ENCODE results near the gene TRIML2.

TRIML2 gene

DNA sequence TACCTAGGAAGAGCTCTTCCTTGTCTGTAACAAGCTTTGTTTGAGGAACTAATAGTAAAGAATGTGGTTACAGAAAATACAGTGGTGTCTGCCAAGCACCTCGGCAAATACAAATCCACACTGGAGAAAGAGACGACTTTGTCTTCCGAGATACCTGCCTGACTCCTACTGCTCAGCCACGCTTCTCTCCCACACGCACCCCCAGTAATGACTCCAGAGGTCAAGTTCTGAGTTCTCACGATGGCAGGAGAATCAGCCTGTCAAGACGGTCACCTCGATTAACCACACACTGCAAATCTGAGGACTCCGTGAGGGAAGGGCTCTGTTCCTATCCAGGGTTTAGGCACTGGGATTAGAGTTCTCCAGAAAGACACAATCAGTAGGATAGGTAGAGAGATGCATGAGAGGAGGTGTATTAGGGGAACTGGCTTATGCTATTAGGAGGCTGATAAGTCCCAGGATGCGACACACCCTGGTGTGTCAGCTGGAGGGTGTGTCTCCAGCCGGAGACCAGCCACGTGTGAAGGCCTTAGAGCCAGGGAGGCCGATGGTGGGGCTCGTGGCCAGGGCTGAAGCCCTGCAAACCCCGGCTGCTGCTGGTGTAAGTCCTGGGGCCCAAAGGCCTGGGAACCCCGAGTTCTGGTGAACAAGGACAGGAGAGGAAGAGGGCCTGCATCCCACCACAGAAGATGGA is 8.4 kb upstream of the TRIML2 start:
- H3K27ac ChIP-seq (ENCODE audit: low read depth, low read length, poor library complexity, severe bottlenecking), result no peak overlapping the region
- H3K4me1 ChIP-seq (ENCODE audit: insufficient read depth, low read length, severe bottlenecking), result no peaks in the 10 kb centered on the region
- no peaks in the 10 kb centered on the region for H3K79me2 ChIP-seq (ENCODE audit: insufficient read depth, low read length)
- H3K27me3 ChIP-seq (ENCODE audit: insufficient read depth, low read length), result no peaks in the 10 kb centered on the region
- no peaks in the 10 kb centered on the region for H3F3A ChIP-seq (ENCODE audit: insufficient read depth, low read length)
- no peak for TF ChIP-seq EZH2 (IDR thresholded peaks at IDR 0.05; ENCODE audit: borderline replicate concordance, low read length)
- TF ChIP-seq, protein P1, sequence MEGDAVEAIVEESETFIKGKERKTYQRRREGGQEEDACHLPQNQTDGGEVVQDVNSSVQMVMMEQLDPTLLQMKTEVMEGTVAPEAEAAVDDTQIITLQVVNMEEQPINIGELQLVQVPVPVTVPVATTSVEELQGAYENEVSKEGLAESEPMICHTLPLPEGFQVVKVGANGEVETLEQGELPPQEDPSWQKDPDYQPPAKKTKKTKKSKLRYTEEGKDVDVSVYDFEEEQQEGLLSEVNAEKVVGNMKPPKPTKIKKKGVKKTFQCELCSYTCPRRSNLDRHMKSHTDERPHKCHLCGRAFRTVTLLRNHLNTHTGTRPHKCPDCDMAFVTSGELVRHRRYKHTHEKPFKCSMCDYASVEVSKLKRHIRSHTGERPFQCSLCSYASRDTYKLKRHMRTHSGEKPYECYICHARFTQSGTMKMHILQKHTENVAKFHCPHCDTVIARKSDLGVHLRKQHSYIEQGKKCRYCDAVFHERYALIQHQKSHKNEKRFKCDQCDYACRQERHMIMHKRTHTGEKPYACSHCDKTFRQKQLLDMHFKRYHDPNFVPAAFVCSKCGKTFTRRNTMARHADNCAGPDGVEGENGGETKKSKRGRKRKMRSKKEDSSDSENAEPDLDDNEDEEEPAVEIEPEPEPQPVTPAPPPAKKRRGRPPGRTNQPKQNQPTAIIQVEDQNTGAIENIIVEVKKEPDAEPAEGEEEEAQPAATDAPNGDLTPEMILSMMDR (IDR thresholded peaks at IDR 0.05; ENCODE audit: low read length), result no peak
- H3K4me2 ChIP-seq (ENCODE audit: low read length), result no peak overlapping the region
- H3K9me2 ChIP-seq (ENCODE audit: low read depth, low read length), result no peaks in the 10 kb centered on the region
- H3K36me3 ChIP-seq (ENCODE audit: insufficient read depth, low read length), result no peaks in the 10 kb centered on the region
- no peak overlapping the region for H2AFZ ChIP-seq (ENCODE audit: low read length)
- no peaks in the 10 kb centered on the region for H4K20me1 ChIP-seq (ENCODE audit: insufficient read depth, low read length)
- H3K9me3 ChIP-seq (ENCODE audit: low read length), result no peaks in the 10 kb centered on the region
- no peak overlapping the region for H3K9ac ChIP-seq (ENCODE audit: low read length)
- H3K4me3 ChIP-seq (ENCODE audit: low read depth, low read length, poor library complexity, severe bottlenecking), result no peak overlapping the region

DNA sequence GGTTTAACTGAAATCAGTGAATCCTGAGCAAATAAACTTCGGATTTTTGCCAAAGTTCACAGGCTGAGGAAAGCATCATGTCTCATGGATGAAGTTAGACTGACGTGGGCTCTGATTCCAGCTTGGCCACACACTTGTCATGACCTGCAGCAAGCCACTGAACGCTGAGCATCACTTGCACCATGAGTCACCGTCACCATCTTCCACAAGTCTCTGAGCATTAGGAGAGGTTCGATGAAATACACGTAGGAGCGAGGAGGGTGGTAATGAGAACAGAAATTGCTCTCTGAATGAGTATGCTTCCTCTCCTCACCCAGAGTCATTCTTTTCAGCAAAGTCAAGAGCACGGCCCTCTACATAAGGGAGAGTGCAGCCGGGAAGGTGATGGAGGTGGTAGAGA is 3.8 kb upstream of the TRIML2 start:
- Histone ChIP-seq H3K36me3 (ENCODE audit: insufficient read depth, low read length) (no peaks in the 10 kb centered on the region), H3K9ac (ENCODE audit: low read length) (no peak overlapping the region), H3K9me2 (ENCODE audit: low read depth, low read length) (no peaks in the 10 kb centered on the region), H3K79me2 (ENCODE audit: insufficient read depth, low read length) (no peaks in the 10 kb centered on the region), H3K4me3 (ENCODE audit: low read depth, low read length, poor library complexity, severe bottlenecking) (no peak overlapping the region), H3K9me3 (ENCODE audit: low read length) (no peaks in the 10 kb centered on the region), H3F3A (ENCODE audit: insufficient read depth, low read length) (no peaks in the 10 kb centered on the region), H3K4me2 (ENCODE audit: low read length) (no peak overlapping the region), H2AFZ (ENCODE audit: low read length) (no peak overlapping the region), H3K27ac (ENCODE audit: low read depth, low read length, poor library complexity, severe bottlenecking) (no peak overlapping the region), H4K20me1 (ENCODE audit: insufficient read depth, low read length) (no peaks in the 10 kb centered on the region), H3K27me3 (ENCODE audit: insufficient read depth, low read length) (no peaks in the 10 kb centered on the region), H3K4me1 (ENCODE audit: insufficient read depth, low read length, severe bottlenecking) (no peaks in the 10 kb centered on the region)
- TF ChIP-seq, protein P1 (IDR thresholded peaks at IDR 0.05; ENCODE audit: low read length), result no peak
- TF ChIP-seq EZH2 (IDR thresholded peaks at IDR 0.05; ENCODE audit: borderline replicate concordance, low read length), result no peak

DNA sequence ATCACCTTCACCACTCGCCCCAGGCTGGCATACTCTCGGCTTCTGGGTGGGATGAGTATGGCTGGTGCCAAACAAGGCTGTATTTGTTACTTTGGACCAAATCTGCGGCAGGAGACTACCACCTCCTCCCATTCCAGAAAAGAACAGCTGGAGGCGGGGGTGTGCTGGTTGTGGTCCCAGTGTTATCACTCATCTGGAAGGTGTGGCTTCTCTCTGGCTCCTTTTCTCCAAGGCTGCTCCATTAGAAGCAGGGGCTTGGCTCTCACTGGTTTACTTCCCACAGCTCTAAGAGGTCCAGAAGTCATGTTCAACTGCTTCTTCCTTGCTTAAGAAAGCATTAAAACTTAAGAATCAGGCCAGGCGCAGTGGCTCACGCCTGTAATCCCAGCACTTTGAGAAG is 2.6 kb upstream of the TRIML2 start:
- H3K27ac ChIP-seq (ENCODE audit: low read depth, low read length, poor library complexity, severe bottlenecking), result no peak overlapping the region

More for the DNA sequence above, 2.6 kb upstream of the TRIML2 start:
- Histone ChIP-seq H3K9me2 (ENCODE audit: low read depth, low read length) (no peaks in the 10 kb centered on the region), H3K4me1 (ENCODE audit: insufficient read depth, low read length, severe bottlenecking) (no peaks in the 10 kb centered on the region), H3K27me3 (ENCODE audit: insufficient read depth, low read length) (no peaks in the 10 kb centered on the region), H3K4me3 (ENCODE audit: low read depth, low read length, poor library complexity, severe bottlenecking) (no peak overlapping the region), H3K4me2 (ENCODE audit: low read length) (no peak overlapping the region), H3K9me3 (ENCODE audit: low read length) (no peaks in the 10 kb centered on the region), H3K36me3 (ENCODE audit: insufficient read depth, low read length) (no peaks in the 10 kb centered on the region), H3K9ac (ENCODE audit: low read length) (no peak overlapping the region), H4K20me1 (ENCODE audit: insufficient read depth, low read length) (no peaks in the 10 kb centered on the region), H3K79me2 (ENCODE audit: insufficient read depth, low read length) (no peaks in the 10 kb centered on the region), H2AFZ (ENCODE audit: low read length) (no peak overlapping the region), H3F3A (ENCODE audit: insufficient read depth, low read length) (no peaks in the 10 kb centered on the region)
- TF ChIP-seq, protein P1 (IDR thresholded peaks at IDR 0.05; ENCODE audit: low read length), result no peak

Measured in OCI-LY1 (cell line).